HK-2 (cell line): ENCODE measurements around the gene TRAPPC12.
"Not testable (repeated sequence)": the region's sequence is repeated elsewhere in the genome, so short reads cannot be mapped to it uniquely, and the experiment has no call there.

Experiments used
- DNase-seq: peaks from one replicate; pipeline ENCODE4 v3.0.0-alpha.2; 2018; ENCODE audit not compliant: unreplicated experiment

The TRAPPC12 gene

DNA sequence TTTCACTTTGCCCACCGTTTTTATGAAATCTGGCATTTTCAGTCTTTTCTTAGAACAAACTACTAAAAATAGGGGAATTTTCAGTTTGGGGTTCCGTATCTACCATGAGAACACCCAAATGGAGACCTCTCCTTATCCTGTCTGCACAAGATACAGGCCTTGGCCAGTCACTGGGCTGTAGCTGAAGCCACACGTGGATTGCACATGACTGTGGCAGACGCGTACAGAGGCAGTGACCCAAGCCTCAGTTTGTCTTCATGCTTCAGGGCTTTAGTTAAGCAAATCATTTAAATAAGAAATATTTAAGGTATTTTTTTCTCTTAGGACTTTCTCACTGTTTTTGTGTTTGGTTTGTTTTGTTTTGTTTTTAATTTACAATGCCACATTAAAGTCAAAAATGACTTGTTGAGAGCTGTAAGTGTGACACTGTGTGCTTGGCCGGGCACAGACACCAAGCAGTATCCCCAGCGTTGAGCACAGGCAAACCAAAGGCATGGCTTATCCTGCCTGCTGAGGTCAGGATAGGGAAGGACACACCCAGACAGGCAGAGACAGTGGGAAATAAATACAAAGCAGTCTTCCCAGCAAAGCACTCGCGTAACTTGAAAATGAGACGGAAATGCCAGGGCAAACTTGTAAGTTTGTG is 53.3 kb downstream of the TRAPPC12 start:
- DNase-seq: no peak

DNA sequence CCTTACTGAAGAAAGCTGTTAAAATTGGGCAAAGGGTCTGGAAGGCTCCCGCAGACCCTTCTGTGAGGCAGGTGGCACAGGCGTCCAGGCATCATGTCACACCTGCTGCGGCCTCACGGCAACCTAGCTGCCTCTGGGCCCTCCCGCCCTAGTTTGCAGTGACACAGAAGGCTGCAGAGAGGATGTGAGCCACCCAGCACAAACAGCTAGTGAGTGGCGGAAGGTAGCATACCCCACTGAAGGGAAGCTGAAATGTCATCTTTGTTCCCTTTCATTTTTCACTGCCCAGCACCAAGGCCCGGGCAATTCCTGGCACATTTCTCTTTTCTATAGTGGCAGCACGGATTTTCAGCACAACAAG is 53.8 kb downstream of the TRAPPC12 start:
- no peak for DNase-seq

DNA sequence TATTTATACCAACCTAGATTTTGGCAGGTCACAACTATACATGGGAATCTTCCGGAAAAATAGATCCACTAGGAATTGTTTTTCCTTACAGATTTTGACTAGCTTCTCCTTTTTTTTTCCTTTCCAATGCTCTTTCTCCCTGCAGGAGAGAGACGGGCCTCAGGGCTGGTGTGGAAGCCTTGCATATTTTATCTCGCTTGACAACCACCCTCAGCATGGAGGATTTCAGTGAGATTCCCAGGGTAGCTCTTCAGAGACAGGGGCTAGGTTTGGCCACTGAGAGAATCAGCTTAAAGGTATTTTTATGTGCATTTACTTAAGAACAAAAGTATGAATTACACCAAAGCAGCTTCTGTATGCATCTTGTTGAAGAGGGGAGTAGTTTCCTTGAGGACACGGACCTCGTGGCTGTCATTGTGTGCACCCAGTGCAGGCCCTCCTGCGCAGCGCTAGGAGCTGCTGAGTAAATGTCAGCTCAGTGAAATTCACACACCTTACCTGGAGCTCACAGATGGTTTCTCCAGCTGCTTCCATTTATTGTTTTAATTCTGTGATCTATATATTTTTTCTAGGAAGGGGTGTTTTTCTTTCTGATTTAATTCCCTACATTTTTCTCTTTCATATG is 54.4 kb downstream of the TRAPPC12 start:
- no peak for DNase-seq

DNA sequence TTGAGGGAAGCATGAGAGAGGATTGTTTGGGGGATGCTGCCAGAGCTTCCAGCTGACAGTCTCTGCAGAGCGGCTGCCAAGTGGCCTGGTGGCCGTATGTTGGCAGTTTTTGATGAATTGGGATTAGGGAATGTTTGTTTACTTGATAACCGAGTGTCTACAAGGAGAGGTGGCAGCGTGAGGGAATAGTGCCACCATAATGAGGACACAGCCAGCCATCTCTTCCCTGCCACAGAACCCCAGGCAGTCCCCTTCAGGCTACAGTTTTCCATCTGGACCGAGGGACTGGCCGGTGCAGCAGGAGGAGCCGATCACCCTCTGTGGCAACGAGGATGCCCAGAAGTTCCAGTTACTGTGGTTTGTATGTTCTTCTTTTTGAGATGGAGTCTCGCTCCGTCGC is 55.2 kb downstream of the TRAPPC12 start:
- DNase-seq: no peak

DNA sequence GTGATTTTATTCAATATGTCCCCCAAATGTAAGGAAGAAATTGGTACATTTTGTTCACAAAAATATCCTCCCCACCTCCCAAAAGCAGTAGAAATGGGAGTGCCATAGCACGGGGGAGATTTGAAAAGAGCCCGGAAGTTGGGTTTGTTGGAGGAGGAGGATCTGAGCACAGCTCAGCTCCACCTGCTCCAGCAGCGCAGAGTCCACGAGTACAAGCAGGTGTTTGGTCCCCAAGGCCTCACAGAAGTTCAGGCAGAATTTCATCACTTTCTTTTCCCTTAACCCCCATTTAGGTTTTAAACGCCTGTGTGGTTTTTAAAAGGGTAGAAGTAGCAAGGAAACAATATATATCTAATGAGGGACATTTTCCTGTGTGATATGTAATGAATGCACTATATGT is 56.0 kb downstream of the TRAPPC12 start:
- DNase-seq: no peak

GRCh38 chr2:3440477-3440876 is 61.0 kb downstream of the TRAPPC12 start:
- no peak for DNase-seq

DNA sequence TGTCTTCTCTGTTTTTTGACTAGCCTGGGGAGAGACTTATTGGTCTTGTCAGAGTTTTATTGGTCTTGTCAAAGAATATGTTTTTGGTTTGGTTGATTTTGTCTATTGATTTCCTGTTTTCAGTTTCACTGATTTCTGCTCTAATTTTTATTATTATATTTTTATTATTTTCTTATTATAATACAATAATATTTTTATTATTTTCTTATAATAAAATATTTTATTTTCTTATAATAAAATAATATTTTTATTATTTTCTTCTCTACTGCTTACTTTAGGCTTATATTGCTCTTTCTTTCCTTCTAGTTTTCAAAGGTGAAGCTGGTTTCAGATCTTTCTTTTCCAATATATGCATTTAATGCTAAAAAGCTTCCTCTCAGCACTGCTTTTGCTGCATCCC is 62.0 kb downstream of the TRAPPC12 start:
- DNase-seq: no peak

- DNase-seq: no peak
Measured at GRCh38 chr2:3442185-3442584, 62.7 kb downstream of the TRAPPC12 start.

- no peak for DNase-seq
Measured at GRCh38 chr2:3443083-3443482, 63.6 kb downstream of the TRAPPC12 start.

- no peak for DNase-seq
Measured at GRCh38 chr2:3443506-3444084, 64.1 kb downstream of the TRAPPC12 start.

- DNase-seq: no peak
Measured at GRCh38 chr2:3445891-3446290, 66.4 kb downstream of the TRAPPC12 start.

GRCh38 chr2:3446381-3446780 is 66.9 kb downstream of the TRAPPC12 start:
- no peak for DNase-seq

- DNase-seq: not testable (repeated sequence)
Measured at GRCh38 chr2:3447186-3447585, 67.7 kb downstream of the TRAPPC12 start.

DNA sequence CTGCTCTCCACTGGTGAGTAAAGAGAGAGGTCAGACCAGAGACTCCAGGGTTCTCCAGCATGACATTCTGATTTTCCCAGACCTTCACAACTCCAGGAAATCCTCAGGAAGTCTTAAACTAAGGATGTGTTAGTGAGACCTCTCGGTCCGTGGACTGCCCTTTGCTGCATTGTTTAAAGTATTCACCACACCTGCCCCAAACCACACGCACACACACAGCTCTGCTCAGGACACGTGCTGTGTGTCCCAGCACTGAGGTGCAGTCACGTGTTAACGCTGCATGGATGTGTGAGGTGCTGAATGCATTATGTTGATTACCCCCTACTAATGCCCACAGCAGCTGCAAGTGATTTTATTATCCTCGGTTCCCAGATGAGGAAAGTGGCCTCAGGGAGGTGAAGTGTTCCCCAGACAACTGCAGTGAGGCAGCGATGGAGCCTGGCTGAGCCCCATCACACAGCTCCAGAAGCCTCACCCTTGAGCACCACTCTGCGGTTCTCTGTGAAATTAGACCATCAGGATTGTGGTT is 68.4 kb downstream of the TRAPPC12 start:
- no peak for DNase-seq

DNA sequence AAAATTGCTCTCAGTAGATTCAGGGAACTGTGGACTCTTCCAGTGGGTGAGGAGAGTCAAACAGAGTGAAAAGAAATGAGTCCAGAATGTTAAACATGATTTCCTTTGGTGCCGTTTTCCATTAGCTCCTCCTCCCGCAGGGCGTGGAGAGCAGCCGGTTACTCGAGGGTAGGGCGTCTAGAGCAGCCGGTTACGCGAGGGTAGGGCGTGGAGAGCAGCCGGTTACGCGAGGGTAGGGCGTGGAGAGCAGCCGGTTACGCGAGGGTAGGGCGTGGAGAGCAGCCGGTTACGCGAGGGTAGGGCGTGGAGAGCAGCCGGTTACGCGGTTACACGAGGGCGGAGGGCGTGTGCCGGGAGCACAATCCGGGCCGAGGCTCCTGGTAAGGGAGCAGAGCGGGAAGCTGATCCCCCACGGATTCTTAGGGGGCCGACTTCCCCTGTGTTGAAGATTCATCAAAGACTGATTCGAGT is 69.0 kb downstream of the TRAPPC12 start:
- DNase-seq: not testable (repeated sequence)

DNA sequence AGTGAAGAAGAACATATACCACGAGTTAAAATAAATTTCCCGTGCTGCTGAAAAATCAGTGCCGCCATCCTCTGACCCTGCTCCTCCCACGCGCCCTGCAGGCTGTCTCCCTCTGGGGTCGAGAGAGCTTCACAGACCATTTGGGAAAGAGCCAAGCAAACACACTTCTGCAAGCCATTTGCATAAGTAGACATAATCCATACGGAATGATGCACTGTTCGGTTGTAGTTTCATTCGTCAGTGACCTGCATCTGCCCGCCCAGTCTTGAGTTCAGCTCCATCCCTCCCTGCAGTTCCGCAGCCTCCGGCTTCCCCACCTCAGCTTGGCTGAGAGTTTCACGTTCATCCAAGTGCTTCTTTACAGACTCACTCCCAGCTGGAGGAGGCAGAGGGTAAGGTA is 69.6 kb downstream of the TRAPPC12 start:
- no peak for DNase-seq

DNA sequence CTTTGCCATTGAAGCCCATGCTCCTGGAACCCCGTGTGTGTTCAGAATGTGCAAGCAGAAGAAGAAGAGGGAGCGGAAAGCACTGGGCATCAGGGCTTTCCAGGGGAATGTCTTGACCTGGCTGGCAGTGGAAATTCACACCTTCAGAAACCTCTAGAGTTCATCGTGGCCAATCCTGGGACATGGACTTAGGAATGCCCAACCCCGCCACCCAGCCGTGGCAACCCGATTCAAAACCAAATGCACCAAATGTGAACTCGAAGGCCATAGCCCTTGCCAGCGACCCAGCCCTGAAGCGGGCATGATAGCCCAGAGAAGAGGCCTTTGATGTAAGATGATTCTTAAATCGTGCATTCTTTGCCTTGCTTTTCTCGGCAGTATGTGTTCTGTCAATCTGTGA is 70.4 kb downstream of the TRAPPC12 start:
- no peak for DNase-seq

DNA sequence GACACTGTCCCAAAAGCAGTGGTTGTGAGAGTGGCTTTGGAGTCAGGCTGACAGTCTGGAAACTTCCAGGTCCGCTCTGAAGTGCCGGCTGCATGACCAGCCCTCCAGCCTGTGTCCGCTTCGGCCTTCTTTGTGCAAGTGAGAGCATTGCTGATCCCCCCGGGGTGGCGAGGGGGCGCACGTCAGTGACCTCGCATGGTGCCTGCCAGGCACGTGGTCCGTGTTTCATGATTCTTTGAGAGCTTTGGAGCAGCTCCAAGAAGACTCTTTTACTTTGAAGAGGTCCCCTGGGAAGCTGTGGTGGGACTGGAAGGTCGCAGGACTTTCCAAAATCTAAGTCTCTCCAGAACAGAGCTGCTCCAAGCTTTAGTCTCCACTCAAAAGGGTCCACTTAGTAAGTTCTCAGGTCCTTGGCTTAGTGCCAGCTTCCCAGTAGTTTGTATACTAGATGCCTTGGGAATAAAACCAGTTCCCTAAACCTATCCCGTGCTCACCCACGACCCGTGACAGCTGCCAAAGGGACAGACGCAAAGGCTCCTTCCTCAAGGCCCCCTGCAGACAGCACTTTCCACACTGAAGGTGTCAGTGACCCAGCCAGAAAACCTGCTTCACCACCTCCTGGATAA is 71.0 kb downstream of the TRAPPC12 start:
- DNase-seq: no peak

DNA sequence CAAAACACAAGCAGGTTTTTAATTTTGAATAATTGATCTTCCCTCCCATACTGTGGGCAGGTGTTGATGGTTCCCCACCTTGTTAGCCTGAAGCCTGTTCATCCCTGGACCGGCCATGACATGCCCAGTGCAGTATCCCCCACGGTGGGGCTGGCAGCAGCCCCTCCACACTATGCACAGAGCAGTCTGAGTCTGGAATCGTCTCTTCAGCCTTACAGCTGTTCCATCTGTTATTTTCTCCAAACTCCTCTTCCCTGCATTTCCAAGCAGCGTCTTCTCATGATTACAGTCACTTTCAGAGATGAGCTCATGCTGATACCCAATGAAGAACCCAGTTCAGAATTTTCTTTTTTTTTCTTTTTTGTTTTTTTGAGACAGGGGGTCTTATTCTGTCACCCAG is 71.7 kb downstream of the TRAPPC12 start:
- no peak for DNase-seq

GRCh38 chr2:3451926-3452671 is 72.6 kb downstream of the TRAPPC12 start:
- no peak for DNase-seq

- DNase-seq: no peak
Measured at GRCh38 chr2:3453190-3453999, 73.9 kb downstream of the TRAPPC12 start.
